ENCODE results near the gene NLGN1.

The NLGN1 gene

DNA sequence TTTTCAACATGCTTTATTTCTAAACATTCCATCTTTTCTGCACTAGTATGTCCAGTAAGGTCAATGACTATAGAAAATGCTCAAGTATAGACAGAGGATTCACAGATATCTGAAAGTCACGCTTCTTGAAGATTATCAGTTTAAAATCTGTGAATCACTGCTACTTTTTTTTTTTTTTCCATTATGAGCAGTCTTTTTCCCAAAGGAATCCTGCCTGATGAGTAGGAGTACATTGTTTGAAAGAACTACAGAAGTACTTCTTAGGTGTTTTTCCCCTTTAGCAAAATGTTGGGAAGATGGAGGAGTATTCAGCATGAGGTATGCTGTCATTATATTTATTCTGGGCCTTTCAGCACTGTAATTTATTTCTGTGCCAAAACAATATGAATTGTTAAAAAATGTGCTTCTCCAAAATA, 266.2 kb downstream of the NLGN1 start:
- TF ChIP-seq ZNF274 (IDR thresholded peaks at IDR 0.05; ENCODE audit: low read depth, low read length): no peak
- H3K4me3 ChIP-seq (ENCODE audit: low read length): no peak overlapping the region

DNA sequence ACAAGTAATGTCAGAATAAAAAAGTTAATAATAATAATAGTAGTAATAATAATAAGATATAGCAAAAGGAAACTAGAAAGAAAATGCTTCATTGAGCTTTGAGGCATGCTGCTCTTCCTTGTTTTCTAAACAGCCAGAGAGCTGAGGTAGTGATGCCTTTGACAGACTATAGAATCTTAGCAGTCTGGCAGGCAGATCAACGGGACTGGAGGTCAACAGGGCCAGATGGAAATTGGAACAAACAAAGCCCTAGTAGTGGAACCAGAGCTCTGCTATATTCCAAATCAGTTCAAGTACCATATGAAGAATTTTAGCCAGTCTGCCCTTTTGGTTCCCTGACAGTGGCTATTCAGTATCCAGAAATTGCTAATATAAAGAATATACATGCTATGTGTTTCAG, 278.6 kb downstream of the NLGN1 start:
- H3K4me3 ChIP-seq (ENCODE audit: low read length): no peak overlapping the region
- no peak for TF ChIP-seq ZNF274 (IDR thresholded peaks at IDR 0.05; ENCODE audit: low read depth, low read length)

DNA sequence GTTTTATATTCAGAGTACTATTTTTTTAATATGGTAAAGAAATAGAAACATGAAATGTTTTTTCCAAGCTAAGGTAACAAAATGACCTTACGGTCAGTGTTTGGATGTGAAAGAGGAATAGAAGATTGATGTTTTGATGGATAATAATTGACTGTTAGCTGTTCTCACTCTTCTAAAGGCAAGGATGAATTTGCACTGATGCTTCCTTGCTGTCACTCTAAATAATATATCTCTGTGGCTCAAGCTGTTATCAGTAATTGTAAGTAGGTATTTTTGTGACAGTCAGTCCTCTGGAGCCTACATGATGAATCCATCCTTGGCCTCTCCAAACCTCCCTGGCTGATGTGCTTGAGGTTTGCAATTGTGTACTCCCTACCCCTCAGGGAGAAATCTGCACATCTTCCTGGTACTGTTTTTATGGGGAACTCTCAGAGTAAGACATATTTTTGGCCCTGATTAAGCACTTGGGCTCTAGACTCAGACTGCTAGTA, 283.7 kb downstream of the NLGN1 start:
- no peak for TF ChIP-seq ZNF274 (IDR thresholded peaks at IDR 0.05; ENCODE audit: low read depth, low read length)
- H3K4me3 ChIP-seq (ENCODE audit: low read length): no peak overlapping the region

DNA sequence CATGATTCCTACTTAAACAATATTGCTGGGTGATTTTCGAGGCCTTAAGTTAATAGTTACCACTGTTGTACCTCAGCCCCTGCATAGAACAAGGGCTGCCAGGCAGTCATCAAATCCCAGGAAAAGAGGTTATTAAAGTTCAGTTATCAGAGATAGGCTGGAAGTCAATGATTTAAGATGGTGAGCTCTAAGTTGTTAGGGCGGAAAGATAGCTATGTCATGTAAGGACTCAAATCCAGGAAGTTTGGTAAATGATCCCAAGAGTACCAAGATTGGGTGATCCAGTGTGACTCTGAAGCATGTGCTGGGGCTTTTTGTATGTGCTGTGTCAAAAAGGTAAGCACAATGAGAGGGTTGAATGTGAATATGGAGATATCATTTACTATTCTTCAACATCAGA, 287.9 kb downstream of the NLGN1 start:
- H3K4me3 ChIP-seq (ENCODE audit: low read length): no peak overlapping the region
- no peak for TF ChIP-seq ZNF274 (IDR thresholded peaks at IDR 0.05; ENCODE audit: low read depth, low read length)

DNA sequence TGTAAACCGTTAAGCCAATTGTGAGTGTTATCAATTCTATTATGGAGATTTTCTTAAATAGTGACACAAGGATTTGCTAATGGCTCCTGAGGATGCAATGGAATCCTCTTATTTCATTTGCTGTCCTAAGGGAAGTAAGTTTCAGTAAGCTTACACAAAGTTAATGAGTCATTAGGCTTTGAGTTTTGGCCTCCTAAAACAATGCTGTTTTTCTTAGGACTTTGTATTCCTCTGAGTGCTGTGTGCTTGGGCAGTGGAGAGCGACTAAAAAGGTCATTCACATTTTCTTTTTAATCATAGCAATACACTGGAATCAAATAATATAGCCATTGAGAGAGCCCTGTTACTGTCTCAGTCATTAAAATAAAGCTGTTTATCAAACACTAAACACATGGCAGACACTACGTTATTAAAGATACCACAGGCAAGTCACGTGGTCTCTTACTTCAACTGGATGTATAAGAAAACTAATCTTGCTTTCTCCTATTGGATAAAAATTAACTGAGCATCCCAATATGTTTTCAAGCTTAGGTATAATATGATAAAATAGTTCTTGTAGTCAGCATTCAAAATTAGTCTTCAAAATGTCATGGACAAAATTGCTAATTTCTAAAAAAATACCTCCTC, 290.8 kb downstream of the NLGN1 start:
- no peak overlapping the region for H3K4me3 ChIP-seq (ENCODE audit: low read length)
- no peak for TF ChIP-seq ZNF274 (IDR thresholded peaks at IDR 0.05; ENCODE audit: low read depth, low read length)

DNA sequence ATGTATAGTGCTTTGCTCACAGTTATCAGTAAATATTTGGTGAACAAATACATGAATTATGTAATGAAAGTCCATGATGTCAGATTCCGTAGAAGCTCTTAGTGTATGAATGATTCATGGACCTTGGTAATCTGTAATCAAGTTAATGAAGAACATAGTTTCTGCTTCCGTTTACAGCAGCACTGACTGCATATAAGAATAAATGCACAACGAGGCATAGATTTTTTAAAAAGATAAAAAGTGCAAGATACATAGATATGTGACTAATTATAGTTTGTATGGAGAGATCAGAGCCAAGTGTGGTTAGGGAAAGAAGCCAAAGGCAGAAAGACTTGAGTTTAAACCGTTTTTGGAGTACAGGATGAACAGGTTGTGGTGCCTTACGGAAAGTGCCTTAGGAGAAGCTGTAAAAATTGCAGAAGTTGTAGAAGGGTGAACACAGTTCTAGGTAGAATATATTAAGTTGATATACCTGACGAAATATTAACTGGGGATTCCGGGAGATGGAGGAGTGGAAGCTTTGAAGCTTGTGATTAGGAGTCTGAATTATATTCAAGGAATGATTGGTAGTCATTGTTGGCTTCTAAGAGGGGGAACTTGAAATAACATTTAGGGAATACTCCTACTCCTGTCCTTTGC, 293.1 kb downstream of the NLGN1 start:
- no peak overlapping the region for H3K4me3 ChIP-seq (ENCODE audit: low read length)
- no peak for TF ChIP-seq ZNF274 (IDR thresholded peaks at IDR 0.05; ENCODE audit: low read depth, low read length)

DNA sequence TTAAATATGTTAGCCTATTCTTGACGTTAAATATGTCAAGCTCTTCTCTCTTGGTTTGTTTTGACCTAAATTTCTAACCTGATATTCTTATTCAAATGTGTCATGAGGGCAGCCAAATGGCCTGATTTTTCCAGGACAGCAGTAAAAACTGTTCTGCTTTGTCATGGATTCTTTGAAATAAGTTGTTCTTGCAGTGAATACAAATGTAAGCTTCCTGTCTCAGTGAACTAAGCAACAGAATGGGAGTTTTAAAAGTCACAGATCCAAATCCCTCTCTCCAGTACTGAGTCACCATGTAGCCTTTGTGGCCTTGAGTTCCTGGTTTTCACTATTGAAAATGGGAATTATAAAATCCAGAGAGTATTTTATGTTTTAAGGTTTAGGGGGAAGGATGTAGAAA, 301.8 kb downstream of the NLGN1 start:
- H3K4me3 ChIP-seq (ENCODE audit: low read length): no peak overlapping the region
- TF ChIP-seq ZNF274 (IDR thresholded peaks at IDR 0.05; ENCODE audit: low read depth, low read length): no peak

DNA sequence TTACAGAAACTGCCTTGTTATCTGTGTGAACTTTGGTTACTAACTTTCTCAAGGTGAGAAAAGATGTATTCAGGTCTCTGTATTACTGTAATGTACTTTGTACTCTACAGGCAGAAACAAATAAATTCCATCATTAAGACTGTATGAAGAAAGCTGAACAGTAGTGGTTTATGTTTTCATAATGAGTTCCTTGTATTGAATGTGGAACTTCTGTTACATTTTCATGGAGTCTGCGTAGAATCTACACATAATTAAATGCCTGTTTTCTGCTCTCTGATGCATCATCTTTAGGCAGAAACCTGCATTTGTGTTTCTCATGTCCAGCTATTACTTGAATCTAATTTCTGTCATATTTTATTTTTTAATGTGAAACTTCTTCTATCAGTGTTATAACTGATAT, 302.8 kb downstream of the NLGN1 start:
- TF ChIP-seq ZNF274 (IDR thresholded peaks at IDR 0.05; ENCODE audit: low read depth, low read length): no peak
- H3K4me3 ChIP-seq (ENCODE audit: low read length): no peak overlapping the region

DNA sequence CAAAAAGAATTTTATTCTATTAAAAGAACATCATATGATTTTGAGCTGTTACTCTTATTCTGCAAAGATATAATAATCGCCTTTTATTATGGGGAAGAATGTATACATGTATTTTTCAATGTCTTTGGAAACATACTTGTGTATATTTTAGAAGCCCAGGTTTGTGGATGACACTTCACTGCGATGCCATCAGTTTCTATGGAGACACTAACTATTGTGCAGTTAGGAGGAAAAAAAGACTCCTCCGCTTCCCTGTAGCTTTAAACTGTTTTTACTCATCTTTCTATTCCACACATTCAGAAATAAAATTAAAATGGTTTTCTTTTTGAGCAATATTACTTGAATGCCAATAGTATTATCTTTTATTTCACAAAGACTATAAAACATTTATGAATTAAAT, 305.0 kb downstream of the NLGN1 start:
- H3K4me3 ChIP-seq (ENCODE audit: low read length): no peak overlapping the region
- no peak for TF ChIP-seq ZNF274 (IDR thresholded peaks at IDR 0.05; ENCODE audit: low read depth, low read length)

DNA sequence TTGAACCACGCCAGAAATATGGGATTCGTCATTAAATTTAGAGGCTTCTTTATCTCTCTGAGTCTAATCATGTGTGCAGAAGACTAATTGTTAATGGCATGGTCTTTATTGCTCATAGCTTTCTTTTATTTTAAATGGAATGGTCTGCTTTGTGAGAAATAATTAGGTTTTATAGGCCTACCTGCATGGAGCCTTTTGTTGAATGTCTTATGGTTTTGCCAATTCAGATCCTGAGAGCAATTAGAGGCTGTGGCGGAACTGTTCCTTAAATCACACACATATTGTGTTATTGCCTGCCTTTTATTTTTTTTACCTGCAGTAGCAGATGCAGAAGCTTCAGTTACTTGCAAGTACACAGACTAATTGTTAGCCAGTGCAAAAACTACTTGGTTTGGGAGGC, 306.2 kb downstream of the NLGN1 start:
- no peak for TF ChIP-seq ZNF274 (IDR thresholded peaks at IDR 0.05; ENCODE audit: low read depth, low read length)
- H3K4me3 ChIP-seq (ENCODE audit: low read length): no peak overlapping the region

DNA sequence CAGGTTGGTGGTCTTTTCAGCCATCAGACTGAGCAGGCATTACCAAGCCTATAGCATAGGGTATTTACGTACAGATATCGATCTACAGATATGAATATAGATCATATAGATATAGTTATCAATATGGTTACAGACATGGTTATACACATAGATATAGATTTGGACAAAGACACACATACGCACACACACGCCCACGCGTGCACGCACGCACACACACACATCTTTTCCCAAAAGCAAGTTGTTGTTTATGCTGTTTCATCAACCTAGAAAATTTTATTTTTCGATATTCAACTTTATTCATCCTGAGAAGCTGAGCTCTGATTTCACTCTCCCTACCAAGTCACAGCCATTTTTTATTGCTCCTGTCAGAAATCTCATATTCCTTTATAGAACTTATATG, 309.1 kb downstream of the NLGN1 start:
- TF ChIP-seq ZNF274 (IDR thresholded peaks at IDR 0.05; ENCODE audit: low read depth, low read length): no peak
- no peak overlapping the region for H3K4me3 ChIP-seq (ENCODE audit: low read length)

DNA sequence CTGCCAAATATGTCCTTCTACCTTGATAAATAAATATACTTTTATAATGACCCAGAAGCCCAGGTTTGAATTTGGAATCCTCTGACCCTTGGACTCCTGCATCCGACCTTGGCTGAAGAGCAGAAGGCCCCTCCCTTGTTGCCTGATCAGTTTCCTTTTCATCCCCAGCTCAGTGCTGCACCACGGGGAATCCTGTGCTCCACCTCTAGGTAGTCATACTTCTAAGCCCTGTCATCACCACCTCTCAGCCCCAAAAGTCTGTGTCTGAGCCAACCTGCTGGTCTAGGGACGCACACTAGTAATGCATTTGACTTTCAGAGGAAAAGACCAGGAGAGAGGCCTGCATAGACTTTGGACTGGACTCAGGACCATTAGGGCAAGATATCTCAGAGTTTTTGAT, 310.6 kb downstream of the NLGN1 start:
- no peak for TF ChIP-seq ZNF274 (IDR thresholded peaks at IDR 0.05; ENCODE audit: low read depth, low read length)
- H3K4me3 ChIP-seq (ENCODE audit: low read length): no peak overlapping the region

DNA sequence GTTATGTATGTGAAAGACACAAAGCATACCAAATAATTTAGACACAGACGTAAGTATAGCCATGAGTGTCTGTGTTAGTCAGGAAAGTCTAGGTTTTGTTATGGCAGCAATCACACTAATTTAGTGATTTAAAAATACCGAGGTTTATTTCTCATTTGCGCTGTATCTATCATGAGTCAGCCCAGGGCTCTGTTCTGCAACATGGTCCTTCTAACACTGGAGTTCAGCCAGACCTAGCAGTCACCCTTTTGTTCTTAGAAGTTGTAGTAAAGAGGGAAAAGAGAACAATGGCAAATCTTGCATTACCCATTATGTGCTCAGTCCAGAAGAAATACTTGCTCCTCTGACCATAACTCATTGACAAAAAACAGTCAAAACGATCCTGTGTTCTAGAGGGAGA, 311.5 kb downstream of the NLGN1 start:
- H3K4me3 ChIP-seq (ENCODE audit: low read length): no peak overlapping the region
- no peak for TF ChIP-seq ZNF274 (IDR thresholded peaks at IDR 0.05; ENCODE audit: low read depth, low read length)

DNA sequence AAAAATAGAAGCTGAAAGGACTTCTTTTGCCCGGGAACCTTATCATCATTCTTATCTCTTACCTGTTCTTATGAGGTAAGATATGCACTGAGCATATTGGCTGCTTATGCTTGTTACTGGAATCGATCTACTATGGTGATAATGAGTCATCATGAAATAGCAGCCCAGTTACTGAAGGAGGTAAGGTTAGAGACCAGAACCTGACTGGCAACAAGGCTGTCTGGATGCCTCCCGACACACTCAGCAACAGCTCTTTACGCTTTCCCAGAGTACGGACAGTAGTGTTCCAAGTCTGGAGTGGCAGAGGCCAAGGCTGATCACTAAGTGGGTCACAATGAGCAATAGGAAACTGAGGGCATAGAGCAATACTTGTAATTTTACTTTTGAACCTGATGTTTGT, 314.1 kb downstream of the NLGN1 start:
- no peak overlapping the region for H3K4me3 ChIP-seq (ENCODE audit: low read length)
- TF ChIP-seq ZNF274 (IDR thresholded peaks at IDR 0.05; ENCODE audit: low read depth, low read length): no peak

DNA sequence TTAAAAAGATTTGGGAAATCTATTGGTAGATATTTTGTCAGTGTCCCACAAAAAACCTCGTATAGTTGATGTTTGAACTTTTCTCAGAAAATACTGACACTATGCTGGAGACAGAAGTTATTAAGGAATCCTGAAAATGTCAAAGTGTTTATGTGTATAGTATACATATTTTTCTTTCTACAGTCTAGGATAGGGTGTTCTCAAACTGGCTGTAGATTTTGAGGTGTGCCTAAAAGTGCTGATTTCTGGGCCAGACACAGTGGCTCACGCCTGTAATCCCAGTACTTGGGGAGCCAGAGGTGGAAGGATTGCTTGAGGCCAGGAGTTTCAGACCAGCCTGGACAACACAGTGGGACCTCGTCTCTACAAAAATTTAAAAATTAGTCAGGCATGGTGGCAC, 322.0 kb downstream of the NLGN1 start:
- H3K4me3 ChIP-seq (ENCODE audit: low read length): no peak overlapping the region
- TF ChIP-seq ZNF274 (IDR thresholded peaks at IDR 0.05; ENCODE audit: low read depth, low read length): no peak

DNA sequence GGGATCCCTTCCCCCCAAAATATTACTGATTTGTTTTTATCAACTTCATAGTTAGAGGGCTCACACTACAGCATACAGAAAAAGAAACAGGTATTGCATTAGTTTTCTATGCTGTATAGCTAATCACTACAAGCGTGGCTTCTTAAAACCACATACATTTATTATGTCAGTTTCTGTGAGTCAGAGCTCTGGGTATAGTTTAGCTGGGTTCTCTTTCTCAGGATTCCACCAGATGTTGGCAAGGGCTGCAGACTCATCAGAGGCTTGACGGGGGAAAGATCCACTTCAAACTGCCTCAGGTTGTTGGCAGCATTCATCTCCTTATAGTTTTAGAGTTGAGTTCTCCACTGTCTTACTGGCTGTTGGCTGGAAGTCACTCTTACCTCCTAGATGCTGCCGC, 328.0 kb downstream of the NLGN1 start:
- no peak overlapping the region for H3K4me3 ChIP-seq (ENCODE audit: low read length)
- TF ChIP-seq ZNF274 (IDR thresholded peaks at IDR 0.05; ENCODE audit: low read depth, low read length): no peak

Data from GM08714 (cell line).